HG02870 (cell line): ENCODE results near the gene FAM171A1.
"Not testable (repeated sequence)": the region's sequence is repeated elsewhere in the genome, so short reads cannot be mapped to it uniquely, and the experiment has no call there.

ENCODE experiments used
- ATAC-seq: cut with Tn5 transposase; IDR thresholded peaks from one replicate; pipeline ENCODE4 v1.9.1; 2021; ENCODE audit warnings: mild to moderate bottlenecking, moderate library complexity; ENCODE audit not compliant: unreplicated experiment

The FAM171A1 gene

DNA sequence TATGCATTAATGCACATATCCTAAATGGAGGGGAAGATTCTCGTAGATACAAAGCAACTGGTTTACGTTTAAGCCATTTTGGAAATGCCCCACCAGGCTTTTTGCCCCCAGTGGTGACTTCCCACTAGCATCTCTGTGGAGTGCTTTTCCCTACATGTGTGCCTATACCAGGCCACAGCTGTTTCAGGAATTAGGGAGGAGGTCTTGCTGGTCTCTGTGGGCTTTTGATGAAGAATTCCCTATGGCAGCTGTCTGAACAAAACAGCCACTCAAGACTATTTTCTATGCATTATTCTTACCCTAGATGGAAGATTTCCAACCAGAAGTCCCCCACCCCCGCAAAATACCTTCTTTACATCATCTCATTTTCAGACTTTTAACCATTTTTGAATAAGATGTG lies 150.6 kb downstream of the FAM171A1 start:
- no peak for ATAC-seq

DNA sequence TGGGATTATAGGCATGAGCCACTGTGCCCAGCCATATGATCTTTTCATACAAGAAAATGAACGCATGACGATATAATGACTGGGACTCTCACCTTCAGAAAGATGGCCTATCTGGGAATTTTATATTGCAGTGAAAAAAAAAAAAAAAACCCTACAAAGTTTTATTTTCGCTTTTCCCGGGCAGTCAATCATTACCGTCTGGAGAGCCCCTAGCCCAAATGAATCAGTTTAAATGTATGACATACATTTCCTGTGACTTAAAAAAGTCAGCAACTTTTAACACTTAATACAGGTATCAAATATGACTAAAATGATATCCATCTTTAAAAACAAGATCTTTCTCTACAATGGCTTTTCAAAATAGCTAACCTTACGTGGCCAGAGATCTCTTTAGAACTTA lies 154.4 kb downstream of the FAM171A1 start:
- no peak for ATAC-seq

DNA sequence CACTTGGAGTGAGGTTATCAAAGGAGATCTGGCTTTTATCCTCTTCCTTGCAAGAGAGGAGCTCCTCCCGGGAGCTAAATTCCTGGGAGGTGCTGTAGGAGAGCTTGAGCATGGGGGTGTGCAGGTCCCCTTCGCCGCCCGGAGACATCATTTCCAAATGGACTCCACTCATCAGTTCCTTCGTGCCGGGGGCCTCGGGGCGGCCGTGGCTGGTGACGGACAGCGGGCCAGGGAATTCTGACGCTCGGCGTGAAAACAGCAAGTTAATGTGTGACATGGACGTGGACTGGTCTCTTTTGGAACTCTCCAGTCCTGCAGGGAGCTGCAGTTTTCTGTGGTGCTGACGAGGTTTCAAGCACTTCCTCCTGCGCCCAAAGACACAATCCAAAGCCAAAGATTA lies 156.9 kb downstream of the FAM171A1 start:
- no peak for ATAC-seq

DNA sequence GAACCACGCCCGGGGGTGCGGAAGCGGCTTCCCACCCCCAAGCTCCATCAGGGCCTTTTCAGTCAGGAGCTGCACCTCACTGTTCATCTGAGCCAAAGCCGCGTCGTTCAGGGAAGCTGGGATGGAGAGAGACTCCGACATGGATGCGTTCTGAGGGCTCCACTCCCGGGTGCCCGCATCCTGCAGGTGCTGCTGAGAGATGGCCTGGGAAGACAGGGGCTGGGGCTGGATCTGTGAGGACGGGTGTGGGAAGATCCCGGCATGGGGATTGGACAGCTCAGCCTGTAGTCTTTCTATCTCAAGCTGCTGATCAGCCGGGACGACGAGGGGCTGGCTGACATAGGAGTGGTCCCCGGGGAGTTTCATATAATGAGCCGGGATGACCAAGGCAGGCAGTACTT lies 157.6 kb downstream of the FAM171A1 start:
- ATAC-seq = no peak

DNA sequence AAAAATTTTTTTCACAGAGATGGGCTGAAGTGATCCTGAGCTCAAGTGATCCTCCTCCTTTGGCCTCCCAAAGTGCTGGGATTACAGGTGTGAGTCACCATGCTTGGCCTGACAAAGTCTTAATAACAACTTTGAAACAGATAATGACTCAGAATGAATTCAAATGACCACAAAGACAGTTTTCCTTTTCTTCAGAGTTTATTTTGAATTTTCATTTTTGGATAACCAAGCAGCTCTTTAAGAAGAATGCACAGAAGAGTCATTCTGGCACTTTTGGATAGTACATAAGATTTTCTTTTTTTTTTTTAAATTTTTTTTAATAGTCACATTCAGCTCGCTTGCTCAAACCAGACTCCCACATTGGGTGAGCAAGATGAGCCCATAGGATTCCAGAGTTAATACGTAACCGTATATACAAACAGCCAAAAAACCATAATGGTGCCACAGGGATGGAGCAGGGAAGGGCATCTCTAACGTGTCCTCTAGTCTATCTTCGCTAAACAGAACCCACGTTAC lies 159.6 kb downstream of the FAM171A1 start:
- ATAC-seq = no peak

DNA sequence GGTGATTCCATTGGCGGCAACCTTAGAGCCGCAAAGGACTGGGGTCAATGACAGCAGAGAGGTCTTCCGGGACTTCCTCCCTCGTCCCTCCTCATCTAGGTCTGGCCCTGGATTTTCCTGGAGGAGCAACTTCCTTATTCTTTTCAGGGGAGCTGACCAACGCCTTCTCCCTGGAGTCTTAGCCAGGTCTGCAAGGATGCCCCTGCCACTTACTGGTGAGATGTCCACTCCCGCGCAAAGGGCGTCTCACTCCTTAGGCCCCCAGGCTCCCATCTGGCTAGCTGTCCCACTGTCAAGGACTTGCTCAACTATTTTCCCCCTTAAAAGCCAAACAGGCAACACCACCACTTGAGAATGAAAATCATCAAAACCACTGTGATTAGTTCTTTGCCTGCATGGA lies 160.6 kb downstream of the FAM171A1 start:
- ATAC-seq = no peak

DNA sequence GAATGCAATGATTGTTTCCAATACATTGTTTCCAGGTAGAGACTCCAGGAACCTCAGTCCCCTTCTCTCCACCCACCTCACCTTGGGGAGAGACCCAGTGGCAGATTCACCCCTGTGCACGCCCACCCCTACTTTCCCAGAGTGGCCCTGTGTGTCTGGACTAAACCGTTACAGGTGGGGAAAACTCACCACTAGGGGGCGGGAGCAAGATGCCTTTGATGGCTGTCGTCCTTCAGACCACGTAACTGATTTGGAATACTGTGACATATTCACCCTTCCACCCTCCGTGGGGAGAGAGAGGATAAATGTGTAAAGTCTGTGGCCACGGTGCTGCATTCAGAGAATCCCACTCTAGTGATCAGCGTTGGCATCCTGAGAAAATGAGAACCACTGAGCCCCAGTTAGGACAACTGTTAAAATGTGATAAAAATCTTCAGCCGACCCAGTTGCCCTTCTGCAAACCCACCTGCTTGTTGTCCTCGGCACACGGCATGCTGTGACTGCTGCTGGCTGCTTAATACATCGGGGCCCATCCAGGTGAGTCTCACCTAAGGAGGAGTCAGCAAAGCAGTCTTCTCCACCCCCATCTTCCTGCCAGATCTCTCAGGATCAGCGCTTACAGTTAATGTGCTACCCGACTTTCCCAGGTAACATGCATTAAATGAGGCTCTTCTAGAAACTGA lies 161.1 kb downstream of the FAM171A1 start:
- ATAC-seq = peak; percentile 46

DNA sequence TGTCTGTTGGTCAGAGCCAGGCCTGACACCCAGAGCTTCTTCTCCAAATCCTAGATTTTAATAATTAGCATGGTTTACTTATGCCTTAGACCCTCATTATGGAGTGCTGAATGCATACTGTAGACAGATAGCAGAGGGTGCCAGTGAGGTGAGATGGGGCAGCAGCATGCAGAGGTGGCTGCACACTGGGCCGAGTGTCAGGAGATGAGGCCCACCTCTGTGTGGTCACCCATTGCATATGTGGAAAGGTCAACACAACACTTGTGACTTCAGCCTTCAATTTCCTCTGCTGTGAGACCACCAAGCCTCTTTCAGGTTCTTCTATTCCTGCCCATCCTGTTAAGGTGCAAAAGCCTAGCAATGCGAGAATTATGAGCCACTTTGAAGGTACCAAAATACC lies 162.9 kb downstream of the FAM171A1 start:
- no peak for ATAC-seq

DNA sequence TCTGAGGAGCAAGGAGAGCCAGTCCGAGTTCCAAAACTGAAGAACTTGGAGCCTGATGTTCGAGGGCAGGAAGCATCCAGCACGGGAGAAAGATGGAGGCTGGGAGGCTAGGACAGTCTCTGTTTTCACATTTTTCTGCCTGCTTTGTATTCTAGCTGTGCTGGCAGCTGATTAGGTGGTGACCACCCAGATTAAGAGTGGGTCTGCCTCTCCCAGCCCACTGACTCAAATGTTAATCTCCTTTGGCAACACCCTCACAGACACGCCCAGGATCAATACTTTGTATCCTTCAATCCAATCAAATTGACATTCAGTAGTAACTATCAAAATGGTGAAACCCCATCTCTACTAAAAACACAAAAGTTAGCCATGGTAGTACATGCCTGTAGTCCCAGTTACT lies 163.7 kb downstream of the FAM171A1 start:
- ATAC-seq = not testable (repeated sequence)

DNA sequence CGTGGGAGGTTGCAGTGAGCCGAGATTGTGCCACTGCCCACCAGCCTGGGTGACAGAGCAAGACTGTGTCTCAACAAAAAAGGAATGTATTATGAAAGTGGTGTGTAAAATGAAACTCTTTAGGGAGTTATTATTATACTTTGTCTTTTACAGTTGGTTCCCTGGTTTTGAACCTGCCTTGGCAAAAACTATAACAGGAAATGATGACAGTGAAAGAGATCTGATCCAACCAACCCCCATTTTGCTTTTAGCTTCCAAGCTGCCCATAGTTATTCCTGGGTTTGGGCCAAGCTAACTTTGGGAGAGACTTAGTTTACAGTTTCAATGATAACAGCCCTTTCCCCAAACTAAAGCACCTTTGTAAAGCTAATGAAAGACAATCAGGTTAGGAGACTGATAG lies 168.4 kb downstream of the FAM171A1 start:
- no peak for ATAC-seq

DNA sequence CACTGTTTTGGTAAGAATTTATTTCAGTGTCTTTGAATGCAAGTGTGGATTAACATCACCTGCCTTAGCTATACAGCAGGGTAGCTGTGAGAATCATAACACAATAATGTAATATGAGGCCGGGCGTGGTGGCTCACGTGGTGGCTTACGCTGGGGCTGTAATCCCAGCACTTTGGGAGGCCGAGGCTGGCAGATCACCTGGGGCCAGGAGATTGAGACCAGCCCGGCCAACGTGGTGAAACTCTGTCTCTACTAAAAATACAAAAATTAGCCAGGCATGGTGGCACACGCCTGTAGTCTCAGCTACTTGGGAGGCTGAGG lies 168.8 kb downstream of the FAM171A1 start:
- not testable (repeated sequence) for ATAC-seq

DNA sequence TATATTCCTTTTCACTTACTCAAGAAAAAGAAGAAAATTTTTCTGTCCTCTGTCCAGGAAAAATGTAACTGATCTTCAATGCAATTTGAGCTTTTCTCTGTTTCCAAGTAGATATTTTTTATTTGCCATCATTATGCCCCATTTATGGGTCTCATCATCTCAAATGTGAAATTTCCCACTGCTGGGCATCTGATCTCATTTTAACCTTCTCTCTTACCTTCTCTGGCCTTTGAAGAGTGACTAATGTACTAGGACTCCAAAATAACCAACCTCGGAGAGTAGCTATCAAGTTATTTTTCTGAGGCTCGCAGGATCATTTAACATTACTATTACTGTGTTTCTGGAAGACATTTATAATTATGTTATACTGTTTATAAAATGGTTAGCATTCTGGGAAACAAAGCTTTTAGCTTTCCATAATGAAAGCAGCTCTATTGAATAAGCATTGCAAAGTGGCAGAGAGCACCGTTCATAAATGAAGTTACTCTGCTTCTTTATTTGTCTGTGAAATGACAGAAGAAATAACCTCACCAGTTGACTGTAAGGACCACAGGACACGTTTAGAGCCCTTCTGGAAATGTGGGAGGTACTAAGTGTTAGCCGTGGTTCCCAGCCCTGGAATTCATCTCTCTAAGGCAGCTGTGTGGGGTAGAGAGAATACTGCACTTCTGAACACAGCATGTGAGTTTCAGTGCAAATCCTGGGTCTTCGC lies 169.3 kb downstream of the FAM171A1 start:
- no peak for ATAC-seq

DNA sequence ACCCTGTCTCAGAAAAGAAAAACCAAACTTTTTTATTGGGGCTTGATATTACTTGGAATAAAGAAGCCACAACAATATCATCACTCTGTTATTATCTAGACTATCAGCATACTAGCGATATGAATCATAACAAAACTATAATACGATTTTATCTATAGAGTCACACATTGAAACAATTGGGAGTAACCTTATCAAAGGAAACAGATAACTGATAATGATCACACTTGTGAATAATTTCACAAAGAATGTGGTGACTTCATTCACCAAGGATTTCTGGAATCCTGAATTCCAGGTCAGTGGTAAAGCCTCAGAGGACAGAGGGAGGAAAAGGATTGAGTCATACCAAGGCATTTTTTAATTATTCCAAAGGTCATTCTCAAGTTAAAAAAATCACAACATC lies 170.5 kb downstream of the FAM171A1 start:
- no peak for ATAC-seq

DNA sequence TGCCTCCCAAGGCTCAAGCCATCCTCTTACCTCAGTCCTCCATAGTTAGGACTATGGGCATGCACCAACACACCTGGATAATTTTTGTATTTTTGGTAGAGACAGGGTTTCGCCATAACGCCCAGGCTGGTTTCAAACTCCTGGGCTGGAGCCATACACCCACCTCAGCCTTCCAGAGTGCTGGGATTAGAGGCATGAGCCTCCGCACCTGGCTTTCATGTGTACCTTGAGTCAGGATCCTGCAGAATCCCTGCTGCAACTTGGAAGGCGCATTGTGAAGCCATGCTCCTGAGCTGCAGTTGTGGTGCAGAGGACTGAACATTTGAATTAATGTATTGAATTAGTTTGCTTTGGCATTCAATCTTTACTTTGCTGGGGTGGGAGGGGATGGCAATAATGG lies 173.2 kb downstream of the FAM171A1 start:
- no peak for ATAC-seq

DNA sequence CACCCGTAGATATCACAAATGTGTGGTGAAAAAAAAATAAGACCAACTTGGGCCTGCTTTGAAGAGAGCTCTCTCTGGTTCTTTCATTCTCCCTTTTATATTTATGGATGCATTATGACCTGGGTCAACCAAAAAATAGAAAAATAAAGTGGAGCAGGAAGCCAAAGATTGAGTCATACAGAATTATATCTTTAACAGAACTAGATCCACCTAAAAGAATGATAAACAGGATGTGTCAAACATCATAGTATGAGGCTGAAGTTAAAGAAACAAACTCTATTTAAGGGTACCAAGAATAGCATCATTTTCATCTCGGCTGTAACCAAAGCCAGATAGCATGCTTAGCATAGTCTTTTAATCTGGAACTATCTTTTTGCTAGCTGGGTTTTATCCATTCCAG lies 173.8 kb downstream of the FAM171A1 start:
- ATAC-seq = no peak

DNA sequence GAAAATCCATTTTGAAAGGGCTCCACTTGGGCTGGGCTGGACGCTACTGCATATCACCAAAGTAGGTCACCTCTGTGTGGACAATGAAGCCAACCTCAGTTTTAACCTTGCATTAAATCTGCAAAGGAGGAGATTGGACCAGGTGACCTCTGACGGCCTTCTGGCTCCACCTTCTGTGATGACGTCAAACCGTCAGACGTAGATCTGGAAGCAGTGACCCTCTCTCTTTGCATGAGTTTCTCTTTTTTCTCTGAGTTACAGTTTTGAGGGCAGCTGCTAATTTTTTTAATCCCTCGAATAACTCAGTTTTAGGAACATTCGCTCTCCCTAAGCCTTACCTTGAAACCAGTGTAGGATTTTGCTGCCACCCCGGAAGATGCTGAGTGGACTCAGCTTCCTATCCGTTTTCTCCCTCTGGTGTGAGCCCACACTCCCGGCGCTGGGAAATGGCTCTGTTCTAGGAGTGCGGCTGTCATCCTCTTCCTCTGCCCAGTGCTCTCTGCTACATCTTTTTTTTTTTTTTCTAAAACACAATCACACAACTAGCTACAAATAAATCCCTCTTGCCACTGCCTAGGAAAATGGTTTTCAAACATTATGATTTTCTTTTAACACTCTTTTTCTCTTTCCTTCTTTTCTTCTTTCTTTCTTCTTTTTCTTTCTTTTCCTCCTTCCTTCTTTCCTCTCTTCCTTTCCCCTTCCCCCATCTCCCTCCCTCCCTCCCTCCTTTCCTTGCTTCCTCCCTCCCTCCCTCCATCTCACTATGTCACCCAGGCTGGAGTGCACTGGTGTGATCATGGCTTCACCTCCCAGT lies 174.9 kb downstream of the FAM171A1 start:
- no peak for ATAC-seq

DNA sequence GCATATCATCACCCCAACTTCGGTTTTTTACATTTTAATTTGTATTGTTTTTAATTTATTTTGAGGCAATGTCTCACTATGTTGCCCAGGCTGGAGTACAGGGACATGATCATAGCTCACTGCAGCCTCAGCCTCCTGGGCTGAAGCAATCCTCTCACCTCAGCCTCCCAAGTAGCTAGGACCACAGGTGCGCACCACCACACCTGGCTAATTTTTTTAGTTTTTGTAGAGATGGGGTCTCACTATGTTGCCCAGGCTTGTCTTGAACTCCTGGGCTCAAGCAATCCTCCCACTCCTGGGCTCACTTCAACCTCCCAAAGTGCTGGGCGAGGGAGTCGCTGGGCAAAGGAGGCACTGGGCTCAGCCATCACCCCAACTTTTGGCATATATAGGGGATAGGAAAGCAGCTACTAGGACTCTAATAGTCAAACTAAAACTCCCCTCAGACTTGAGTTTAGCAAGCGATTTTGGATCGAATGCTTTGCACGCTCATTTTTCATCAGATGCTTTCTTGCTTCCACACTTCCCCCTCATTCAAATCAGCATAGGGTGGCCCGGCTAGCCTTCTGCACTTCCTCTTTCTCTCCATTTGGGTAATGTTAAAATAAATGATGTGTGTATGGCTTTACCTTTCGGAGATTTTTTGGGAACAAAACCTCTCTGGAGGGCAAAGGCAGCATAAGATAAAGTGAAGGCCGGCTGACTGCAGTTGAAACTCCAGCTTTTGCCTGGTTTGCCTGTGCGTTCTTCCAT lies 181.8 kb downstream of the FAM171A1 start:
- ATAC-seq = no peak

DNA sequence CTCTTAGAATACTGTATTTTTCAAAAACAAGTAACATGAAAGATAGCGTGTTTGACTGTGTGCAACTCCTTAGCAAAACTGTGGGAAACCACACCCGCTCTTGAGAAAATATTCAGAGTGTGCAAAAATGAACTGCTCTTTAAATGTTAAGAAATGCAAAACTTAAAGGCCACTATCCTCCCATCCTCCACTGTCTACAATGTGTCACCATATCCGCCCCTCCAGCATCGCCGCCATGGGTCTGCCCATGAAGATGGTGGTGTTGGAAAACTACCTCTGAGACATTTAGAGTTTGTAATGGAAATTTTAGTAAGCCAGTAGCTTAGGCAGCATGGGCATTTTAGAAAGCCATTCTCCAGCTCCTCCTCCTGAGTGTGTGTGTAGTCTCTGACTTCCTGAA lies 182.5 kb downstream of the FAM171A1 start:
- no peak for ATAC-seq

DNA sequence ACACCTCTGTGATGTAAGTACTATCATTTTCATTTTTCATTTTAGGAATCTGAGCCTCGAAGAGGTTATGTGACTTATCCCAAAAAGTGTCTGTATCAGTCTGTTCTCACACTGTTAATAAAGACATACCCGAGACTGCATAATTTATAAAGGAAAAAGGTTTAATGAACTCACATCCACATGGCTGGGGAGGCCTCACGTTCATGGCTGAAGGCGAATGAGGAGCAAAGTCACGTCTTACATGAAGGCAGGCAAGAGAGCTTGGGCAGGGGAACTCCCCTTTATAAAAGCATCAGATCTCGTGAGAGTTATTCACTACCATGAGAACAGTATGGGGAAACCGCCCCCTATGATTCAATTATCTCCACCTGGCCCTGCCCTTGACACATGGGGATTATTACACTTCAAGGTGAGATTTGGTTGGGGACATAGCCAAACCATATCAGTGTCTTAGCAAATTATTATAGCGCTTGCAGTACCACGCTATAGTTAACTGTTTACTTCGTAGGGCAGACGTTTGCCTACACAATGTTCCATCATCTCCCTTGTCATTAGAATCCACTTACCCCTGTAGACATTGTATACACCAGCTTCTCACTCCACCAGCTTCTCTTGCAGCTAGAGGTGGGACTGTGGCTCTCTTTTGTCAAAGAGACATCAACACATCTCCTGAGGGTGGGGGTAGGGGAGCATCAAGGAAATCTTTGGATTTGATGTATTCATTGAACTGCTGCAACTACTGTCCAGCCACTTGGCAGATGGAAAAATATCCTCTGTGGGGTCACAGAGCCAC lies 187.2 kb downstream of the FAM171A1 start:
- no peak for ATAC-seq

DNA sequence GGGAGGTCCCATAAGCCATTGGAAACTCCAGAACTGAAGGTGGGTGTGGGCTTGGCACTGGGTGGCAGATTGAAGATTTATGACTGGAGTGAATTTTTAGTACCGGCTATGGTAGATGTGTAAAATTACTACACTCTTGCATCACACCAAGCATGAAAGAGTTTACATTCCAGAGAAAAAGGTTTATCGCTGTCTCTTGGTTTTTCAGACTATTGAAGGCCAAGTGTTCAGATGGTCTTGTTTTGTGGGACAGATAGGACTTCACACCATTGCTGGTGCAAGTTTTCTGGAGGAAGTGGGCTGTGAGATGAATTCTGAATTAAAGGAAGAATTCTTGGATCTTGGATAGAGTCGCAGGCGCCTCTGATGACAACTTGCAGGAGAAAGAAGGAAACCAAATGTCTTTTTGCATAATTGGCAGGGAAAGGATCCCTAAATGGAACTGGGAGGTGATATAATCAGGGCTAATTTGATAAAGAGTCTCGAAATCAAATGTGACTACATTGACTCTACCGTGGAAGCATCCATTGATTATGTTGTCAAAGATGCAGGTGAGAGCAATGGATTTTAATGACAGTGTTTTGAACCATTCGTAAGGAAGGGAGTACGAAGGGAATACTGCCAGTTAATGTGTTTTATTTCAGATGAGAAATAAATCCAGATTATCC lies 188.4 kb downstream of the FAM171A1 start:
- no peak for ATAC-seq
